Mesothelial cell of epicardium (in vitro differentiated cells): ENCODE results near the gene SHC2. TPM values are rescaled to one million over a fixed set of nuclear protein-coding genes. Genes with fewer than 3 reads are reported as not detected.

Experiments
- DNase-seq, 2 experiments: peaks; one replicate each; pipeline ENCODE4 v3.0.0; 2021; ENCODE audit warnings: low spot score in 2 of 2; ENCODE audit not compliant: unreplicated experiment in 2 of 2
- H3K27ac Mint-ChIP-seq: 2 replicates; pipeline ENCODE4 v1.8.0; 2021; ENCODE audit warnings: mixed read lengths
- H3K27me3 Mint-ChIP-seq: 2 replicates; pipeline ENCODE4 v1.8.0; 2021; ENCODE audit warnings: low read depth, mixed read lengths
- H3K36me3 Mint-ChIP-seq: 2 replicates; pipeline ENCODE4 v1.8.0; 2021; ENCODE audit warnings: mixed read lengths
- H3K4me1 Mint-ChIP-seq: 2 replicates; pipeline ENCODE4 v1.8.0; 2021; ENCODE audit warnings: mixed read lengths
- H3K4me3 Mint-ChIP-seq: 2 replicates; pipeline ENCODE4 v1.8.0; 2021; ENCODE audit warnings: mild to moderate bottlenecking, moderate library complexity, mixed read lengths
- H3K9me3 Mint-ChIP-seq: 2 replicates; pipeline ENCODE4 v1.8.0; 2021; ENCODE audit warnings: mixed read lengths
- CTCF ChIP-seq: fragments of 200-600 bp; sonication (generic); IDR thresholded peaks from one replicate; pipeline ENCODE4 v1.5.0; 2021; ENCODE audit warnings: antibody characterized with exemption; ENCODE audit not compliant: unreplicated experiment
- total RNA-seq: library from RNA; stranded (reverse); gene quantifications from 3 replicates; pipeline ENCODE4 v1.2.1, GENCODE V29; 2021

The SHC2 gene
- total RNA-seq, 1 donor from 2014 or later = 86.4 TPM

DNA sequence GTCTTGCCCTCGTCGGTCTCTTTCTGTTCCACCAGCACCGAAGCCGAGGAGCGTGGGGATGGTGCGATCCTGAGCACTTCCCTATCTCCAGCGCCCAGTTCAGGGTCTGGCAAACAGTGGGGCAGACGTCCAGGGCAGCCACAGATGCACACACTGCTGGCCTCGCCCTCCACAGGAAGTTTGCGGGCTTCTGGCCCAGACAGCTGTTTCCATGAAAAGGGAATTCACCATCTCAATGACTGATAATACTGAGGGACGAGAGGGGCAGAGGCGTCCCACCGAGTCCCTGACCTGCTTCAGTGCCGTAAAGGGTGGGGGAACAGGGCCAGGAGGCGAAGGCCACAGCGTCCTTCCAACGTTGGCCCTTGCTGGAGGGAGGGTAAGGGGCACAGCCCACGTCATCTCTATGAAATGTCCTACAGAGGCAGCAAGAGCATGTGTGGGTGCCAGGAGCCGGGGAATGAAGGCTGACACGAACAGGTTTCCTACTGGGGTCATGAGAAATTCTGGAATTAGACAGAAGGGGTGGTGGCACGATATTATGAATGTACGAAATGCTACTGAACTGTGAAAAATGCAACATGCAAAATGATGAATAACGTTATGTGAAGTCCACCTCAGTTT, 19.5 kb downstream of the SHC2 start:
- Mint-ChIP-seq H3K27ac (no peak overlapping the region), H3K4me3 (no peak overlapping the region), H3K27me3 (no peaks in the 10 kb centered on the region), H3K9me3 (no peaks in the 10 kb centered on the region), H3K4me1 (no peaks in the 10 kb centered on the region), H3K36me3 (peaks cover 15% of the 10 kb centered on the region)
- DNase-seq = no peak
- no peak for TF ChIP-seq CTCF

DNA sequence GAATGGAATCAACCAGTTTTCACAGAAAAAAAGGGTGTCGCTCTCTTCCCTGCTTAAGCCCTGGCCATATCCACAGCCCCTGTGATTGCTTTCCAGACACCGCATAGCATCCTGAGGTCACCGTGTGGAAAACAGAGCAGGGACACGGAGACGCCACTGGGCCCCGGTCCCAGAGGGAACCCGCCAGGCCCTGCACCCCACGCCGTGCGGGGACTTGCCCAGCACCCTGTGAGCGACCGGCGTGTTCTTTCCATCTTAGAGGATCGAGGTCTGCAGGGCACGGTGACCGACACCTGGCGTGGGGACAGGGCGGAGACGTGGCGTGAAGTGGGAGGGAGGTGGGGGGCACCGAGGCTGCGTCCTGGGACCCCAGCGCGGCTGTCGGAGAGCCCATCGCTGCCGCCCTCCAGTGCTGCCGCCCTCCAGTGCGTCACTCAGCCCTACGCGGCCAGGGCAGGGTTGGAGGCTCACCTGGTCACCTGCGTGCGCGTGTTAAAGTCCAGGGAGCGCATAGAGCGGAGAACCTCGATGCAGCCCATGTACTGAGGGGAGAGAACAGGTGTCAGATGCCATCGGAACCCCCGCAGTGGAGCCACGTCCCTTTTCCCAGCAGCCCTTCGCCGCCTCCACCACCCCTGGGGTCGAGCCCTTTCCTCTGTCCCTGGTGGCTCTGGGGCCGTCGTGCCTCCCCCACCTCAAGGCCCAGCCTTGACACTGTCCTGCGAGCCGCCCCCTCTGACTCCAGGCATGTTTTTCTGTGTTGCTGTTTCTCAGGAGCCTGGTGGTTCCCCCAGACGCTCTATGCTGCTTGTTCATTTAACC, 20.2 kb downstream of the SHC2 start:
- DNase-seq = no peak
- Mint-ChIP-seq H3K4me1 (no peaks in the 10 kb centered on the region), H3K4me3 (no peak overlapping the region), H3K36me3 (peaks cover 15% of the 10 kb centered on the region), H3K27me3 (no peaks in the 10 kb centered on the region), H3K27ac (no peak overlapping the region), H3K9me3 (no peaks in the 10 kb centered on the region)
- TF ChIP-seq CTCF = no peak

- Mint-ChIP-seq H3K9me3 (no peaks in the 10 kb centered on the region), H3K4me3 (no peak overlapping the region), H3K4me1 (no peaks in the 10 kb centered on the region), H3K36me3 (peaks cover 12% of the 10 kb centered on the region), H3K27me3 (no peaks in the 10 kb centered on the region), H3K27ac (no peak overlapping the region)
- DNase-seq = no peak
- no peak for TF ChIP-seq CTCF
These were observed 21.5 kb downstream of the SHC2 start for GRCh38 chr19:439167-439900.

- H3K4me3 Mint-ChIP-seq = no peak overlapping the region
- H3K9me3 Mint-ChIP-seq = no peaks in the 10 kb centered on the region
- H3K27ac Mint-ChIP-seq = no peak overlapping the region
- no peaks in the 10 kb centered on the region for H3K4me1 Mint-ChIP-seq
- no peak for DNase-seq
- no peaks in the 10 kb centered on the region for H3K27me3 Mint-ChIP-seq
- TF ChIP-seq CTCF = no peak
- peaks cover 12% of the 10 kb centered on the region for H3K36me3 Mint-ChIP-seq
These were observed 22.3 kb downstream of the SHC2 start for GRCh38 chr19:438416-438958.

GRCh38 chr19:437041-437440, 23.8 kb downstream of the SHC2 start:
- TF ChIP-seq CTCF = no peak
- H3K36me3 Mint-ChIP-seq = peaks cover 12% of the 10 kb centered on the region
- no peak for DNase-seq
- no peak overlapping the region for H3K4me3 Mint-ChIP-seq
- no peak overlapping the region for H3K27ac Mint-ChIP-seq
- no peaks in the 10 kb centered on the region for H3K27me3 Mint-ChIP-seq
- H3K9me3 Mint-ChIP-seq = no peaks in the 10 kb centered on the region
- no peaks in the 10 kb centered on the region for H3K4me1 Mint-ChIP-seq
